A673 (cell line): Measurements from ENCODE around the gene FBLN2.

ENCODE experiments used
- EZH2 ChIP-seq: fragments of 200-600 bp; sonication (generic); IDR thresholded peaks from 2 replicates; pipeline ENCODE4 v1.6.1; 2017; ENCODE audit warnings: borderline replicate concordance, low read depth, mild to moderate bottlenecking, mixed read lengths, antibody characterized with exemption, low read length; ENCODE audit not compliant: poor library complexity, severe bottlenecking
- TF ChIP-seq, protein P1 (sequence below): fragments of 300-800, 200-600 bp; sonication (generic); conservative IDR thresholded peaks from 2 replicates; pipeline ENCODE4 v1.5.1; 2017; ENCODE audit warnings: low read depth, mild to moderate bottlenecking, antibody characterized with exemption, low read length, moderate library complexity, mixed read lengths

- TF ChIP-seq, protein P1, sequence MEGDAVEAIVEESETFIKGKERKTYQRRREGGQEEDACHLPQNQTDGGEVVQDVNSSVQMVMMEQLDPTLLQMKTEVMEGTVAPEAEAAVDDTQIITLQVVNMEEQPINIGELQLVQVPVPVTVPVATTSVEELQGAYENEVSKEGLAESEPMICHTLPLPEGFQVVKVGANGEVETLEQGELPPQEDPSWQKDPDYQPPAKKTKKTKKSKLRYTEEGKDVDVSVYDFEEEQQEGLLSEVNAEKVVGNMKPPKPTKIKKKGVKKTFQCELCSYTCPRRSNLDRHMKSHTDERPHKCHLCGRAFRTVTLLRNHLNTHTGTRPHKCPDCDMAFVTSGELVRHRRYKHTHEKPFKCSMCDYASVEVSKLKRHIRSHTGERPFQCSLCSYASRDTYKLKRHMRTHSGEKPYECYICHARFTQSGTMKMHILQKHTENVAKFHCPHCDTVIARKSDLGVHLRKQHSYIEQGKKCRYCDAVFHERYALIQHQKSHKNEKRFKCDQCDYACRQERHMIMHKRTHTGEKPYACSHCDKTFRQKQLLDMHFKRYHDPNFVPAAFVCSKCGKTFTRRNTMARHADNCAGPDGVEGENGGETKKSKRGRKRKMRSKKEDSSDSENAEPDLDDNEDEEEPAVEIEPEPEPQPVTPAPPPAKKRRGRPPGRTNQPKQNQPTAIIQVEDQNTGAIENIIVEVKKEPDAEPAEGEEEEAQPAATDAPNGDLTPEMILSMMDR, result no peak
- TF ChIP-seq EZH2, result no peak
Measured at GRCh38 chr3:13607821-13608597, 59.1 kb downstream of the FBLN2 start.
